CD4-positive, alpha-beta T cell (primary cell): ENCODE data around the gene SLC35A3. TPM values are rescaled to one million over a fixed set of nuclear protein-coding genes. Genes with fewer than 3 reads are reported as not detected.

Source experiments
- ATAC-seq: fragments of 200-7000 bp; cut with Tn5 transposase; one replicate; pipeline ENCODE4 v1.10.0; 2022; ENCODE audit warnings: mild to moderate bottlenecking; ENCODE audit not compliant: poor library complexity
- CTCF ChIA-PET: fragments of 350-600 bp; sonication (Branson Sonifier 250); formaldehyde crosslinking; loops from one replicate; lab custom pipeline; 2021; ENCODE audit warnings: antibody characterized with exemption, inconsistent platforms; lab: Charles Lee
- POLR2A ChIA-PET: fragments of 350-600 bp; sonication (Branson Sonifier 250); formaldehyde crosslinking; loops from one replicate; lab custom pipeline; 2021; ENCODE audit warnings: antibody characterized with exemption, inconsistent platforms; lab: Charles Lee
- DNase-seq, 14 experiments: peaks; one replicate each; pipeline ENCODE4 v3.0.0-alpha.2; 2013 to 2020; ENCODE audit warnings: mixed read lengths in 2 of 14
- H3K27ac ChIP-seq, 2 donors: one replicate each; pipeline versions ENCODE4 v1.5.1 to v1.7.0; 2013; ENCODE audit warnings: low read length in 2 of 2, low read depth in 1 of 2, mild to moderate bottlenecking in 1 of 2
- H3K27me3 ChIP-seq, 2 experiments: 1 replicate in 1 of 2; 2 replicates in 1 of 2; pipeline versions ENCODE4 v1.6.1 to v1.7.0; 2013; ENCODE audit warnings: low read length in 2 of 2, control low read depth in 1 of 2, mild to moderate bottlenecking in 1 of 2, moderate library complexity in 1 of 2; ENCODE audit not compliant: insufficient read depth in 2 of 2, control insufficient read depth in 1 of 2
- H3K36me3 ChIP-seq: one replicate; pipeline ENCODE4 v1.6.1; 2013; ENCODE audit warnings: low read length, control low read depth; ENCODE audit not compliant: insufficient read depth
- H3K4me1 ChIP-seq: one replicate; pipeline ENCODE4 v1.6.1; 2013; ENCODE audit warnings: low read length, control low read depth; ENCODE audit not compliant: insufficient read depth
- H3K4me3 ChIP-seq: one replicate; pipeline ENCODE4 v1.5.1; 2013; ENCODE audit warnings: mild to moderate bottlenecking, low read length, moderate library complexity
- H3K9me3 ChIP-seq, 2 experiments: 1 replicate in 1 of 2; 2 replicates in 1 of 2; pipeline versions ENCODE4 v1.6.1 to v1.7.0; 2013; ENCODE audit warnings: low read length in 2 of 2, mild to moderate bottlenecking in 2 of 2, control low read depth in 1 of 2, moderate library complexity in 1 of 2; ENCODE audit not compliant: control insufficient read depth in 1 of 2, insufficient read depth in 1 of 2
- H3K27ac Mint-ChIP-seq: one replicate; pipeline ENCODE4 v1.8.0; 2020; ENCODE audit warnings: mixed read lengths
- H3K27me3 Mint-ChIP-seq: one replicate; pipeline ENCODE4 v1.8.0; 2021; ENCODE audit warnings: mixed read lengths
- H3K36me3 Mint-ChIP-seq: one replicate; pipeline ENCODE4 v1.8.0; 2021; ENCODE audit warnings: low read depth, mixed read lengths
- H3K4me1 Mint-ChIP-seq: one replicate; pipeline ENCODE4 v1.8.0; 2021; ENCODE audit warnings: low read depth, mixed read lengths
- H3K4me3 Mint-ChIP-seq: one replicate; pipeline ENCODE4 v1.8.0; 2020; ENCODE audit warnings: mild to moderate bottlenecking, mixed read lengths
- H3K9me3 Mint-ChIP-seq: one replicate; pipeline ENCODE4 v1.8.0; 2020; ENCODE audit warnings: mixed read lengths
- CTCF ChIP-seq: fragments of 200-600 bp; IDR thresholded peaks from one replicate; pipeline ENCODE4 v1.8.0; 2022; ENCODE audit warnings: antibody characterized with exemption, mild to moderate bottlenecking
- intact Hi-C, 2 experiments: fragments of 100-400 bp; cut with DNase I in 1 of 2; cut with micrococcal nuclease in 1 of 2; formaldehyde crosslinking; loops; one replicate each; pipeline versions ENCODE4 v1.15.1 to v1.9.0; 2023 to 2025; cut with DNase I, micrococcal nuclease
- total RNA-seq, 174 experiments: library from RNA in 2 of 174; stranded (reverse) in 2 of 174; gene quantifications; one replicate each; pipeline ENCODE4 v1.2.3 and lab custom pipeline; 2021 to 2026

SLC35A3 gene
- total RNA-seq, 2 experiments from 2014 or later = 20.2 to 24.6 TPM

- peaks cover 97% of the 10 kb centered on the region for H3K36me3 Mint-ChIP-seq
- H3K27ac Mint-ChIP-seq = no peak overlapping the region
- intact Hi-C loops = no loop called here
- H3K9me3 Mint-ChIP-seq = no peaks in the 10 kb centered on the region
- H3K36me3 ChIP-seq = peaks cover 86% of the 10 kb centered on the region
- H3K4me3 ChIP-seq = no peak overlapping the region
- CTCF ChIA-PET = interaction anchor here (1.0 kb wide), 1 partner anchor 10 kb away, joined by 3 read pairs; no protein-coding TSS in a partner anchor
- POLR2A ChIA-PET = no interaction called here
- no peak overlapping the region for H3K4me3 Mint-ChIP-seq
- ATAC-seq (no peak), DNase-seq (no peak)
- H3K9me3 ChIP-seq = no peaks in the 10 kb centered on the region
- H3K4me1 ChIP-seq = peaks cover 4% of the 10 kb centered on the region
- H3K27me3 Mint-ChIP-seq = no peaks in the 10 kb centered on the region
- H3K27ac ChIP-seq = no peak overlapping the region
- peaks cover 29% of the 10 kb centered on the region for H3K4me1 Mint-ChIP-seq
- H3K27me3 ChIP-seq = no peaks in the 10 kb centered on the region
- no peak for TF ChIP-seq CTCF
These were observed 91.9 kb downstream of the SLC35A3 start for GRCh38 chr1:100061681-100062080.

GRCh38 chr1:100065183-100065968 is 95.6 kb downstream of the SLC35A3 start:
- H3K27me3 Mint-ChIP-seq = no peaks in the 10 kb centered on the region
- H3K4me1 ChIP-seq = peaks cover 4% of the 10 kb centered on the region
- ATAC-seq = no peak
- DNase-seq = peak in 1 of 14 experiments; percentile 14
- peaks cover 83% of the 10 kb centered on the region for H3K36me3 ChIP-seq
- peaks cover 92% of the 10 kb centered on the region for H3K36me3 Mint-ChIP-seq
- peaks cover 32% of the 10 kb centered on the region for H3K4me1 Mint-ChIP-seq
- ChIA-PET POLR2A (interaction anchor here (0.5 kb wide), 1 partner anchor 19 kb away, joined by 4 read pairs; no protein-coding TSS in a partner anchor), CTCF (no interaction called here)
- H3K27me3 ChIP-seq = no peaks in the 10 kb centered on the region
- H3K9me3 Mint-ChIP-seq = no peaks in the 10 kb centered on the region
- H3K4me3 Mint-ChIP-seq = peak overlapping the region; percentile 63
- intact Hi-C loops = no loop called here
- H3K9me3 ChIP-seq = no peaks in the 10 kb centered on the region
- TF ChIP-seq CTCF = no peak
- no peak overlapping the region for H3K4me3 ChIP-seq
- H3K27ac ChIP-seq = no peak overlapping the region
- H3K27ac Mint-ChIP-seq = peak overlapping the region; percentile 60

GRCh38 chr1:100065969-100066227 is 96.1 kb downstream of the SLC35A3 start:
- TF ChIP-seq CTCF = no peak
- no peak for ATAC-seq
- H3K4me1 Mint-ChIP-seq = peaks cover 32% of the 10 kb centered on the region
- ChIA-PET CTCF (no interaction called here), POLR2A (no interaction called here)
- H3K36me3 ChIP-seq = peaks cover 83% of the 10 kb centered on the region
- H3K4me1 ChIP-seq = peaks cover 4% of the 10 kb centered on the region
- peak overlapping the region; percentile 63 for H3K4me3 Mint-ChIP-seq
- H3K27me3 Mint-ChIP-seq = no peaks in the 10 kb centered on the region
- no peaks in the 10 kb centered on the region for H3K9me3 ChIP-seq
- no peaks in the 10 kb centered on the region for H3K9me3 Mint-ChIP-seq
- peaks cover 92% of the 10 kb centered on the region for H3K36me3 Mint-ChIP-seq
- no peak overlapping the region for H3K4me3 ChIP-seq
- intact Hi-C loops = no loop called here
- DNase-seq = no peak
- no peaks in the 10 kb centered on the region for H3K27me3 ChIP-seq
- H3K27ac Mint-ChIP-seq = peak overlapping the region; percentile 60
- no peak overlapping the region for H3K27ac ChIP-seq
